Measurements from ENCODE around the gene RBBP8. TPM values are rescaled to one million over a fixed set of nuclear protein-coding genes. Genes with fewer than 3 reads are reported as not detected.

Gene RBBP8
- total RNA-seq, 1 experiment from 2014 or later: 46.7 TPM

DNA sequence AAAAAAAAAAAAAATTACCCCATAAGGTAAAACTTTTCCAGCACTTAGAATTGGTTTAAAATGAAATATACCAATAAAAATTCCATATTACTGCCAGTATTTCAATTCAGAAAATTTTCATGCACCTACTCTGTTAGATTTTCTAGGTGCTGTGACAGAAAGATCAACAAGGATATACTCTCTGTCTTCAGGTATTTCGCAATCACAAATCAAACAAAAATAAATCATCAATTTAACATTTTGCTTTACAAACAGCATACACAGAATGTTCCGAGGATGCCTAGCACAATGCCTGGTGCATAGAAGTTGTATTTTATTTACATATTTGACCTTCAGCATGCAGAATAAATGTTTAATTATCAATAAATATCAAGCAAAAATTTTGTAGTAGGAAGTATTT is 66.5 kb downstream of the RBBP8 start:
- Histone ChIP-seq H3K4me3 (ENCODE audit: low read depth, low read length) (no peak overlapping the region), H3K36me3 (ENCODE audit: control insufficient read depth, insufficient read depth, low read length) (no peaks in the 10 kb centered on the region), H3K9me3 (no peaks in the 10 kb centered on the region), H3K4me1 (0 out of 2 replicates have a peak, but pooled peaks cover 3% of the 10 kb centered on the region), H3K27me3 (replicated peaks; ENCODE audit: control insufficient read depth, insufficient read depth, low read length) (no peaks in the 10 kb centered on the region)
- POLR2A ChIA-PET: no interaction called here
- peaks cover 51% of the 10 kb centered on the region for H3K36me3 Mint-ChIP-seq (ENCODE audit: insufficient read depth, unreplicated experiment)
- no peaks in the 10 kb centered on the region for H3K9me3 Mint-ChIP-seq (ENCODE audit: unreplicated experiment)
- CTCF ChIA-PET: no interaction called here
- H3K4me1 Mint-ChIP-seq (ENCODE audit: low read depth, unreplicated experiment): peaks cover 11% of the 10 kb centered on the region
- no peak for DNase-seq
- H3K27me3 Mint-ChIP-seq (ENCODE audit: insufficient read depth, unreplicated experiment): no peaks in the 10 kb centered on the region
- H3K27ac Mint-ChIP-seq (ENCODE audit: unreplicated experiment): no peak overlapping the region
- no peak overlapping the region for H3K4me3 Mint-ChIP-seq (ENCODE audit: unreplicated experiment)
- TF ChIP-seq, protein P1, sequence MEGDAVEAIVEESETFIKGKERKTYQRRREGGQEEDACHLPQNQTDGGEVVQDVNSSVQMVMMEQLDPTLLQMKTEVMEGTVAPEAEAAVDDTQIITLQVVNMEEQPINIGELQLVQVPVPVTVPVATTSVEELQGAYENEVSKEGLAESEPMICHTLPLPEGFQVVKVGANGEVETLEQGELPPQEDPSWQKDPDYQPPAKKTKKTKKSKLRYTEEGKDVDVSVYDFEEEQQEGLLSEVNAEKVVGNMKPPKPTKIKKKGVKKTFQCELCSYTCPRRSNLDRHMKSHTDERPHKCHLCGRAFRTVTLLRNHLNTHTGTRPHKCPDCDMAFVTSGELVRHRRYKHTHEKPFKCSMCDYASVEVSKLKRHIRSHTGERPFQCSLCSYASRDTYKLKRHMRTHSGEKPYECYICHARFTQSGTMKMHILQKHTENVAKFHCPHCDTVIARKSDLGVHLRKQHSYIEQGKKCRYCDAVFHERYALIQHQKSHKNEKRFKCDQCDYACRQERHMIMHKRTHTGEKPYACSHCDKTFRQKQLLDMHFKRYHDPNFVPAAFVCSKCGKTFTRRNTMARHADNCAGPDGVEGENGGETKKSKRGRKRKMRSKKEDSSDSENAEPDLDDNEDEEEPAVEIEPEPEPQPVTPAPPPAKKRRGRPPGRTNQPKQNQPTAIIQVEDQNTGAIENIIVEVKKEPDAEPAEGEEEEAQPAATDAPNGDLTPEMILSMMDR (IDR thresholded peaks at IDR 0.05; ENCODE audit: insufficient read depth in 1 of 2, low read depth in 1 of 2, low read length in 1 of 2, severe bottlenecking in 1 of 2, unreplicated experiment in 1 of 2): no peak
- intact Hi-C loops (cut with micrococcal nuclease; ENCODE audit: unreplicated experiment): no loop called here
- BruUV-seq (replicated peaks): no TSS peak

DNA sequence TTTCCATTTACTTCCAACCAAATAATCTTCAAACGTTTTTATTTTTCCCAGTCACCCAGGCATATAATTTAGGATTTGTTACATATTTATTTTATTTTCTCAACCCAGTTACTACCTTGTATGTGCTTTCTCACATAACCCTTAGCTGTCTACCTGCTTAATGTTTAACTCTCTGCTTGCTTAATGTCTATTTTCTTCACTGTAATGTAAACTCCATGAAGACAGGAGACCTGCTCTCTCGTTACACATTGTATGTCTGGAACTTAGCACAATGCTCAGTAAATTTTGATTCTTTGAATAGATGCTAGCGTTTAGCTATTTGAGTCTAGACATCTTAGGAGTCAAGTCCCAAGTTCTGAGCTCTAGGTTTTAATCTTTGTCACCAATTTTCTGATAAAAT is 70.2 kb downstream of the RBBP8 start:
- ChIA-PET POLR2A (no interaction called here), CTCF (no interaction called here)
- no peak overlapping the region for H3K4me3 ChIP-seq (ENCODE audit: low read depth, low read length)
- H3K9me3 ChIP-seq: no peaks in the 10 kb centered on the region
- TF ChIP-seq, protein P1 (IDR thresholded peaks at IDR 0.05; ENCODE audit: insufficient read depth in 1 of 2, low read depth in 1 of 2, low read length in 1 of 2, severe bottlenecking in 1 of 2, unreplicated experiment in 1 of 2): no peak
- H3K36me3 ChIP-seq (ENCODE audit: control insufficient read depth, insufficient read depth, low read length): no peaks in the 10 kb centered on the region
- H3K4me1 Mint-ChIP-seq (ENCODE audit: low read depth, unreplicated experiment): peaks cover 11% of the 10 kb centered on the region
- no peaks in the 10 kb centered on the region for H3K27me3 ChIP-seq (replicated peaks; ENCODE audit: control insufficient read depth, insufficient read depth, low read length)
- no peak overlapping the region for H3K4me3 Mint-ChIP-seq (ENCODE audit: unreplicated experiment)
- no peaks in the 10 kb centered on the region for H3K27me3 Mint-ChIP-seq (ENCODE audit: insufficient read depth, unreplicated experiment)
- H3K9me3 Mint-ChIP-seq (ENCODE audit: unreplicated experiment): no peaks in the 10 kb centered on the region
- H3K36me3 Mint-ChIP-seq (ENCODE audit: insufficient read depth, unreplicated experiment): peaks cover 42% of the 10 kb centered on the region
- H3K4me1 ChIP-seq: 0 out of 2 replicates have a peak, but pooled peaks cover 3% of the 10 kb centered on the region
- no peak for DNase-seq
- intact Hi-C loops (cut with micrococcal nuclease; ENCODE audit: unreplicated experiment): no loop called here
- no TSS peak for BruUV-seq (replicated peaks)
- peak overlapping the region; percentile 31 for H3K27ac Mint-ChIP-seq (ENCODE audit: unreplicated experiment)

DNA sequence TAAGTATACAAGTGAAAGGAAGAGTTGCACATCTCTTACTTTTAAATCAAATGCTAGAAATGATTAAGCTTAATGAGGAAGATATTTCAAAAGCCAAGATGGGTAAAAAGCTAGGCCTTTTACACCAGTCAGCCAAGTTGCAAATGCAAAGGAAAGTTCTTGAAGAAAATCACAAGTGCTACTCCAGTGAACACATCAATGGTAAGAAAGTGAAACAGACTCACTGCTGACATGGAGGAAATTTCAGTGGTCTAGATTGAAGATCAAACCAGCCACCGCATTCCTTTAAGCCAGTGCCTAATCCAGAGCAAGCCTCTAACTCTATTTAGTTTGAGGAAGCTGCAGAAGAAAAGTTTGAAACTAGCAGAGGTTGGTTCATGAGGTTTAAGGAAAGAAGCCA is 79.1 kb downstream of the RBBP8 start:
- ChIA-PET POLR2A (interaction anchor here (0.6 kb wide), 1 partner anchor 79 kb away, joined by 9 read pairs; the partner anchor contains the start of gene RBBP8), CTCF (no interaction called here)
- H3K36me3 ChIP-seq (ENCODE audit: control insufficient read depth, insufficient read depth, low read length): no peaks in the 10 kb centered on the region

More for the DNA sequence above, 79.1 kb downstream of the RBBP8 start:
- no peak overlapping the region for H3K27ac Mint-ChIP-seq (ENCODE audit: unreplicated experiment)
- no TSS peak for BruUV-seq (replicated peaks)
- H3K27me3 Mint-ChIP-seq (ENCODE audit: insufficient read depth, unreplicated experiment): no peaks in the 10 kb centered on the region
- no peak overlapping the region for H3K4me3 Mint-ChIP-seq (ENCODE audit: unreplicated experiment)
- H3K9me3 Mint-ChIP-seq (ENCODE audit: unreplicated experiment): no peaks in the 10 kb centered on the region
- Histone ChIP-seq H3K4me1 (no peaks in the 10 kb centered on the region), H3K27me3 (replicated peaks; ENCODE audit: control insufficient read depth, insufficient read depth, low read length) (no peaks in the 10 kb centered on the region), H3K9me3 (no peaks in the 10 kb centered on the region), H3K4me3 (ENCODE audit: low read depth, low read length) (no peak overlapping the region)
- H3K36me3 Mint-ChIP-seq (ENCODE audit: insufficient read depth, unreplicated experiment): peaks cover 12% of the 10 kb centered on the region
- DNase-seq: no peak
- intact Hi-C loops (cut with micrococcal nuclease; ENCODE audit: unreplicated experiment): no loop called here
- H3K4me1 Mint-ChIP-seq (ENCODE audit: low read depth, unreplicated experiment): no peaks in the 10 kb centered on the region
- TF ChIP-seq, protein P1 (IDR thresholded peaks at IDR 0.05; ENCODE audit: insufficient read depth in 1 of 2, low read depth in 1 of 2, low read length in 1 of 2, severe bottlenecking in 1 of 2, unreplicated experiment in 1 of 2): no peak

All from Caco-2 (cell line).